HUES64 (cell line): ENCODE results near the gene SP4.

Source experiments
- H3K27ac ChIP-seq: 2 replicates; pipeline ENCODE4 v1.7.0; 2013; ENCODE audit warnings: low read depth, low read length, inconsistent platforms
- H3K27me3 ChIP-seq: 2 replicates; pipeline ENCODE4 v1.6.1; 2013; ENCODE audit warnings: mild to moderate bottlenecking, low read length; ENCODE audit not compliant: insufficient read depth
- H3K36me3 ChIP-seq: 2 replicates; pipeline ENCODE4 v1.6.1; 2013; ENCODE audit warnings: mild to moderate bottlenecking, low read length; ENCODE audit not compliant: insufficient read depth
- H3K4me1 ChIP-seq: 2 replicates; pipeline ENCODE4 v1.6.1; 2013; ENCODE audit warnings: mild to moderate bottlenecking, low read length, moderate library complexity; ENCODE audit not compliant: insufficient read depth
- H3K4me3 ChIP-seq: 2 replicates; pipeline ENCODE4 v1.5.1; 2013; ENCODE audit warnings: mild to moderate bottlenecking, low read length, moderate library complexity
- H3K9ac ChIP-seq: 2 replicates; pipeline ENCODE4 v1.6.1; 2013; ENCODE audit warnings: mild to moderate bottlenecking, low read depth, low read length
- H3K9me3 ChIP-seq: 2 replicates; pipeline ENCODE4 v1.6.1; 2013; ENCODE audit warnings: low read depth, low read length; ENCODE audit not compliant: insufficient read depth
- WGBS: fragments of 150-250, 120-280 bp; methylation state at CpG from one replicate; pipeline ENCODE4 v1.1.7; 2013; ENCODE audit warnings: missing lambda C conversion rate; 5-methylcytosine and 5-hydroxymethylcytosine counted together

The SP4 gene

DNA sequence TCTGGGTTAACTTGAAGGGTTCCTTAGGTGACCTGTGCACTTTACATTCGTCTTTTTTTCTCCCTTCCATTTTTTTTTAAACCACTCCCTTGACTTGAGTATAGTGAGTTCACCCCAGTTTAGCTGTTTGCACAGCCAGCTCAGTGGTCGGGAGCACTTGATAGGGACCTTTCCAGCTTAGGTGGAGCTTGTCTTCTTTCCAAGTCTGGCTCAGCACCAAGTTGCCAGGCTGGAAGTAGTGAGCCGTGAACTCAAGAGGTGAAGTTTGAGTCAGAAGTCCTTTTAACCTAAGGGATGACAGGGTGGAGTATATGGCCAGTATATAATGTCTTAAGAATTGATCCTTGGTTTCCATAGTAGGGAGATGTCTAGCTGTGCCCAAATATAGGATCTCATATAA is 122.2 kb downstream of the SP4 start:
- H3K36me3 ChIP-seq, result no peaks in the 10 kb centered on the region
- peaks cover 27% of the 10 kb centered on the region for H3K4me1 ChIP-seq
- H3K9me3 ChIP-seq, result no peaks in the 10 kb centered on the region
- H3K9ac ChIP-seq, result no peak overlapping the region
- 86% methylated on average over 3 of the region's 3 CpGs for WGBS
- H3K27ac ChIP-seq, result no peak overlapping the region
- H3K27me3 ChIP-seq, result peaks cover 10% of the 10 kb centered on the region; the same call in 1 of the 2 replicates
- no peak overlapping the region for H3K4me3 ChIP-seq

DNA sequence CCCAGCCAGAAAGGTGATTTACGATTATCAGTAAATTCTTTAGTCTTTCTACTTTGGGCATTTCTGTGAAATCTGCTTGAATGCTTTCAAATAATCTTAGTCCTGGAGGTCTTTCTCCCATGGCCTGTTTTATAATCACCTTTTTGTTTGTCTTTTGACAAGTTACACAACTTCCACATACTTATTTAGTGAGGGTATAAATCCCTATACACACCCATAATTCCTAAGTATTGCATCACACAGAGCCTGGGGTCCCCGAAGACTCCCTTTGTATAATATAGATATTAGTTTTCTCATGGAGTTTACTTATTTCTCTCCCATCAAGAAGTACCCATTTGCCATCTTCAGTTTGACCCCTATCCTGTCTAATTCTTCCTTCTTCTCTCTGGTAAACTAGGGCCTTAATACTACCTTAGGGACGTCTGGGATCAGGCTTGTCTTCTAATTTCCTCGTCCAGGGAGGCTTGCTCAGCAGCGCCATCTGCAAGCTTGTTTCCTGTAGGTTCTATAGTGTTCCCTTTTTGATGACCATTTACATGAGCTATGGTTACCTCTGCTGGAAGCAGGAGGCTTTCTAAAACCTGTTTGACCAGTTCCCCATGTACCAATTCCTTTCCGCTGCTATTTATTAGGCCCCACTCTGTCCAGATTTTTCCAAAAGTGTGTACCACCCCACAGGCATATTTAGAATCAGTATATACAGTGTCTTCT is 123.1 kb downstream of the SP4 start:
- peaks cover 18% of the 10 kb centered on the region for H3K4me1 ChIP-seq
- H3K27ac ChIP-seq, result no peak overlapping the region
- no peaks in the 10 kb centered on the region for H3K9me3 ChIP-seq
- H3K9ac ChIP-seq, result no peak overlapping the region
- no peak overlapping the region for H3K4me3 ChIP-seq
- H3K36me3 ChIP-seq, result no peaks in the 10 kb centered on the region
- 78% methylated on average over 5 of the region's 6 CpGs for WGBS
- H3K27me3 ChIP-seq, result peaks cover 2% of the 10 kb centered on the region; the same call in 1 of the 2 replicates

DNA sequence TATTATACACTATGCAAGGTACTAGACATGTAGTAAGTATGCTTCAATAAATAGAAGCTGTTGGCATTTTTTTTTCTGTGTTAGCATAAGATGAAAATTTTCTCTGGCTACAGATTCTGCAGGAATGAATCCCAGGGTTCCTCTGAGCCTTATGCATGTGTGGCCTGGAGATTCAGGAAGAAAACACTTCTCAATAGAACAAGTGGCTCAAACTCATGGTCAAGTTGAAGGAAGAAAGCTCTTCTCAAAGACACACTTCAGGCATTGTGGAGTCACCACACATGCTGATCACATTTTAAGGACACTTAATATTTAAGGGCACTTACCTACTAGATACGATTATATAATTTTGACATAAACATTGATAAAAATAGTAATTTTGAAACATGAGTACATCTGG is 134.5 kb downstream of the SP4 start:
- H3K27me3 ChIP-seq, result no peaks in the 10 kb centered on the region
- H3K27ac ChIP-seq, result no peak overlapping the region
- no peaks in the 10 kb centered on the region for H3K4me1 ChIP-seq
- H3K36me3 ChIP-seq, result peaks cover 18% of the 10 kb centered on the region; the same call in 1 of the 2 replicates
- WGBS, result no CpG with 5 or more reads among the region's 1 CpG
- no peaks in the 10 kb centered on the region for H3K9me3 ChIP-seq
- no peak overlapping the region for H3K4me3 ChIP-seq
- no peak overlapping the region for H3K9ac ChIP-seq
